Fibroblast of the aortic adventitia (primary cell): ENCODE measurements around the gene DRAXIN. TPM values are rescaled to one million over a fixed set of nuclear protein-coding genes. Genes with fewer than 3 reads are reported as not detected.

Experiments used
- DNase-seq: peaks from one replicate; pipeline ENCODE4 v3.0.0-alpha.2; 2010; ENCODE audit warnings: low read depth
- H3K4me3 ChIP-seq: 2 replicates; pipeline ENCODE4 v1.5.1; 2011; ENCODE audit warnings: low read depth, mild to moderate bottlenecking, control low read depth, low read length, moderate library complexity
- CTCF ChIP-seq: IDR thresholded peaks from 2 replicates; pipeline ENCODE4 v1.5.1; 2011; ENCODE audit warnings: mild to moderate bottlenecking, low read length, control low read depth, inconsistent platforms; ENCODE audit not compliant: insufficient read depth
- total RNA-seq: library from RNA; depleted of rRNA; stranded (reverse); fragments of >200 nt; gene quantifications from 2 replicates; pipeline ENCODE4 v1.2.3, GENCODE V29; 2012; ENCODE audit warnings: low replicate concordance

DRAXIN gene
- total RNA-seq, 1 donor, result 2.4 TPM

GRCh38 chr1:11668516-11668915 is 23.0 kb upstream of the DRAXIN start:
- H3K4me3 ChIP-seq, result no peak overlapping the region
- DNase-seq, result no peak
- no peak for TF ChIP-seq CTCF

DNA sequence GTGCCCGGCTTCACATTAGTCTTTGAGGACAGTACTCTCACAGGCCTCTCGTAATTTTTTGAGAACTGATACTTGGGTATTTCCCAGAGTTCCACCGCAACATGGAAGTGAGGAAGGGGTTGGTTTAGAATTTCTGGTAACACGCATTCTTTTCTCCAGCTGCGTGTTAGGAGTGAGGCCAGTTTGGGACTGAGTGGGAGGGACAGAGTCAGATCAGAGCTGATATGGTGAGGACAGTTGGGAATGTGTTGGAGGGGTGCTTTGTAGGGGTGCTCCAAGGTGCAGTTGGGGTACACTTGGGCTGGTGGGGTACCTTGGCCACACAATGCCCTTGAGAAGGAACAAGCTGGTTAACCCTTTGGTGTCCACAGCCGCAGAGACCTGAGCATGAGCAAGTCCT is 20.8 kb upstream of the DRAXIN start:
- no peak overlapping the region for H3K4me3 ChIP-seq
- no peak for TF ChIP-seq CTCF
- no peak for DNase-seq

GRCh38 chr1:11671205-11671543 is 20.3 kb upstream of the DRAXIN start:
- DNase-seq, result no peak

GRCh38 chr1:11671544-11672286 is 19.8 kb upstream of the DRAXIN start:
- no peak for TF ChIP-seq CTCF
- no peak for DNase-seq

More at GRCh38 chr1:11671205-11671543, 20.3 kb upstream of the DRAXIN start:
- TF ChIP-seq CTCF, result no peak
- H3K4me3 ChIP-seq, result no peak overlapping the region

DNA sequence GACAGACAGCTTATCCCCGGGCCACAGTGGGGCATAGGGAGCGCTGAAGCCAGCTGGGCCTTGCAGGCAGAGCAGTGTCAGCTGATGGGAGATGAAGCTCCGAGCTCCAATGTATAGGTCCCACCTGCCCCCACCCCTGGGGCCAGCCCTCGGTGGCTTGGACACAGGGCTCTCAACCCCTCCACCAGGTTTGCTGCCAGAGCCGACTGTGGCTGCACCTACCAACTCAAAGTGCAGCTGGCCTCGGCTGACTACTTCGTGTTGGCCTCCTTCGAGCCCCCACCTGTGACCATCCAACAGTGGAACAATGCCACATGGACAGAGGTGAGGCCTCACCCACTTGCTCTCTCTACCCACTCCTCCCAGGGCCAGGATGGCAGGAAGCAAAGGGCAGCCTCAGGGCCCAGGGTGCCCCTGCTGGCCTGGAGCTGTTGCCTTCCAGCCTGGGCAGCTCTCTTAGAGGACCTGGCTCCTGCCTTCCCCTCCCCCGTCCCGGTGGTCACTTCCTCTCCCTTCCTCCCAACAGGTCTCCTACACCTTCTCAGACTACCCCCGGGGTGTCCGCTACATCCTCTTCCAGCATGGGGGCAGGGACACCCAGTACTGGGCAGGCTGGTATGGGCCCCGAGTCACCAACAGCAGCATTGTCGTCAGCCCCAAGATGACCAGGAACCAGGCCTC is 18.3 kb upstream of the DRAXIN start:
- no peak for DNase-seq
- H3K4me3 ChIP-seq, result no peak overlapping the region
- no peak for TF ChIP-seq CTCF

More at GRCh38 chr1:11671544-11672286, 19.8 kb upstream of the DRAXIN start:
- no peak overlapping the region for H3K4me3 ChIP-seq

DNA sequence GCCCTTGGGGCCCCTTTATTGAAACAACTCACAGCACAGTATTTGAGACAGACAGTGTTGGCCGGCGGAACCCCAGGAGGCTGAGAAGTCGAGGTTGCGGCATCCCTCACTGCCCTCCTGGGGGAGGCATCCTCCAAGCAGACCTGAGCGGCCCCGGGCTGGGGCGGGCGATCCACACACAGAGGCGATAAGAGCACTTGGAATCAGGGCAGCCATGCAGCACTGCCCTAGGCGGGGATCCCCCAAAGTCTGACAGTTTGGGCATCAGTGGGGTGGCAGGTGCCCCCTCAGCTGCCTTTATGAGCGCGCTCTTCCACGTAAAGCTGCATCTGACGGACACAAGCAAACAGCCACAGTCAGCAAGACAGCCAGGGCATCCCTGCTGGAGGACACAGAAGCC is 17.0 kb upstream of the DRAXIN start:
- DNase-seq, result no peak
- H3K4me3 ChIP-seq, result no peak overlapping the region
- no peak for TF ChIP-seq CTCF
